Measurements from ENCODE around the gene PHLDB1.
"Not testable (repeated sequence)": the region's sequence is repeated elsewhere in the genome, so short reads cannot be mapped to it uniquely, and the experiment has no call there.

DNA sequence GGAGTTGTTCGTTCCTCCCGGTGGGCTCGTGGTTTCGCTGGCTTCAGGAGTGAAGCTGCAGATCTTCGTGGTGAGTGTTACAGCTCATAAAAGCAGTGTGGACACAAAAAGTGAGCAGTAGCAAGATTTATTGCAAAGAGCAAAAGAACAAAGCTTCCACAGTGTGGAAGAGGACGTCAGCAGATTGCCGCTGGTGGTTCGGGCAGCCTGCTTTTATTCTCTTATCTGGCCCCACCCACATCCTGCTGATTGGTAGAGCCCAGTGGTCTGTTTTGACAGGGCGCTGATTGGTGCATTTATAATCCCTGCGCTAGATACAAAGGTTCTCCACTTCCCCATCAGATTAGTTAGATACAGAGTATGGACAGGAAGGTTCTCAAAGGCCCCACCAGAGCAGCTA lies 80.9 kb downstream of the PHLDB1 start:
- TF ChIP-seq, protein P1, sequence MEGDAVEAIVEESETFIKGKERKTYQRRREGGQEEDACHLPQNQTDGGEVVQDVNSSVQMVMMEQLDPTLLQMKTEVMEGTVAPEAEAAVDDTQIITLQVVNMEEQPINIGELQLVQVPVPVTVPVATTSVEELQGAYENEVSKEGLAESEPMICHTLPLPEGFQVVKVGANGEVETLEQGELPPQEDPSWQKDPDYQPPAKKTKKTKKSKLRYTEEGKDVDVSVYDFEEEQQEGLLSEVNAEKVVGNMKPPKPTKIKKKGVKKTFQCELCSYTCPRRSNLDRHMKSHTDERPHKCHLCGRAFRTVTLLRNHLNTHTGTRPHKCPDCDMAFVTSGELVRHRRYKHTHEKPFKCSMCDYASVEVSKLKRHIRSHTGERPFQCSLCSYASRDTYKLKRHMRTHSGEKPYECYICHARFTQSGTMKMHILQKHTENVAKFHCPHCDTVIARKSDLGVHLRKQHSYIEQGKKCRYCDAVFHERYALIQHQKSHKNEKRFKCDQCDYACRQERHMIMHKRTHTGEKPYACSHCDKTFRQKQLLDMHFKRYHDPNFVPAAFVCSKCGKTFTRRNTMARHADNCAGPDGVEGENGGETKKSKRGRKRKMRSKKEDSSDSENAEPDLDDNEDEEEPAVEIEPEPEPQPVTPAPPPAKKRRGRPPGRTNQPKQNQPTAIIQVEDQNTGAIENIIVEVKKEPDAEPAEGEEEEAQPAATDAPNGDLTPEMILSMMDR (IDR thresholded peaks at IDR 0.05), result not testable (repeated sequence)
- TF ChIP-seq EP300 (IDR thresholded peaks at IDR 0.05) (peak in 1 of 2 donors; percentile 43), POLR2A (IDR thresholded peaks at IDR 0.05) (peak in 1 of 2 donors; percentile 29)
